ENCODE data around the gene CREB3.

- TF ChIP-seq, protein P1, sequence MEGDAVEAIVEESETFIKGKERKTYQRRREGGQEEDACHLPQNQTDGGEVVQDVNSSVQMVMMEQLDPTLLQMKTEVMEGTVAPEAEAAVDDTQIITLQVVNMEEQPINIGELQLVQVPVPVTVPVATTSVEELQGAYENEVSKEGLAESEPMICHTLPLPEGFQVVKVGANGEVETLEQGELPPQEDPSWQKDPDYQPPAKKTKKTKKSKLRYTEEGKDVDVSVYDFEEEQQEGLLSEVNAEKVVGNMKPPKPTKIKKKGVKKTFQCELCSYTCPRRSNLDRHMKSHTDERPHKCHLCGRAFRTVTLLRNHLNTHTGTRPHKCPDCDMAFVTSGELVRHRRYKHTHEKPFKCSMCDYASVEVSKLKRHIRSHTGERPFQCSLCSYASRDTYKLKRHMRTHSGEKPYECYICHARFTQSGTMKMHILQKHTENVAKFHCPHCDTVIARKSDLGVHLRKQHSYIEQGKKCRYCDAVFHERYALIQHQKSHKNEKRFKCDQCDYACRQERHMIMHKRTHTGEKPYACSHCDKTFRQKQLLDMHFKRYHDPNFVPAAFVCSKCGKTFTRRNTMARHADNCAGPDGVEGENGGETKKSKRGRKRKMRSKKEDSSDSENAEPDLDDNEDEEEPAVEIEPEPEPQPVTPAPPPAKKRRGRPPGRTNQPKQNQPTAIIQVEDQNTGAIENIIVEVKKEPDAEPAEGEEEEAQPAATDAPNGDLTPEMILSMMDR (conservative IDR thresholded peaks at IDR 0.05; ENCODE audit: low read length), result no peak
- TF ChIP-seq EZH2phosphoT487 (IDR thresholded peaks at IDR 0.05; ENCODE audit: borderline replicate concordance), result no peak
Observed at GRCh38 chr9:35757226-35757891, 24.9 kb downstream of the CREB3 start.

Data from Loucy (cell line).